Mesothelial cell of epicardium (in vitro differentiated cells): ENCODE data around the gene ZNF474. TPM values are rescaled to one million over a fixed set of nuclear protein-coding genes. Genes with fewer than 3 reads are reported as not detected.
A peak's percentile ranks its signal among the peaks of the same experiment; 100 is the strongest.

ENCODE experiments used
- DNase-seq, 2 experiments: peaks; one replicate each; pipeline ENCODE4 v3.0.0; 2021; ENCODE audit warnings: low spot score in 2 of 2; ENCODE audit not compliant: unreplicated experiment in 2 of 2
- H3K27ac Mint-ChIP-seq: 2 replicates; pipeline ENCODE4 v1.8.0; 2021; ENCODE audit warnings: mixed read lengths
- H3K27me3 Mint-ChIP-seq: 2 replicates; pipeline ENCODE4 v1.8.0; 2021; ENCODE audit warnings: low read depth, mixed read lengths
- H3K36me3 Mint-ChIP-seq: 2 replicates; pipeline ENCODE4 v1.8.0; 2021; ENCODE audit warnings: mixed read lengths
- H3K4me1 Mint-ChIP-seq: 2 replicates; pipeline ENCODE4 v1.8.0; 2021; ENCODE audit warnings: mixed read lengths
- H3K4me3 Mint-ChIP-seq: 2 replicates; pipeline ENCODE4 v1.8.0; 2021; ENCODE audit warnings: mild to moderate bottlenecking, moderate library complexity, mixed read lengths
- H3K9me3 Mint-ChIP-seq: 2 replicates; pipeline ENCODE4 v1.8.0; 2021; ENCODE audit warnings: mixed read lengths
- total RNA-seq: library from RNA; stranded (reverse); gene quantifications from 3 replicates; pipeline ENCODE4 v1.2.1, GENCODE V29; 2021
- TF ChIP-seq, protein P1 (sequence below): fragments of 200-600 bp; sonication (generic); IDR thresholded peaks from one replicate; pipeline ENCODE4 v1.5.0; 2021; ENCODE audit warnings: antibody characterized with exemption; ENCODE audit not compliant: unreplicated experiment

Gene ZNF474
- total RNA-seq, 1 donor from 2014 or later, result 0.98 TPM

DNA sequence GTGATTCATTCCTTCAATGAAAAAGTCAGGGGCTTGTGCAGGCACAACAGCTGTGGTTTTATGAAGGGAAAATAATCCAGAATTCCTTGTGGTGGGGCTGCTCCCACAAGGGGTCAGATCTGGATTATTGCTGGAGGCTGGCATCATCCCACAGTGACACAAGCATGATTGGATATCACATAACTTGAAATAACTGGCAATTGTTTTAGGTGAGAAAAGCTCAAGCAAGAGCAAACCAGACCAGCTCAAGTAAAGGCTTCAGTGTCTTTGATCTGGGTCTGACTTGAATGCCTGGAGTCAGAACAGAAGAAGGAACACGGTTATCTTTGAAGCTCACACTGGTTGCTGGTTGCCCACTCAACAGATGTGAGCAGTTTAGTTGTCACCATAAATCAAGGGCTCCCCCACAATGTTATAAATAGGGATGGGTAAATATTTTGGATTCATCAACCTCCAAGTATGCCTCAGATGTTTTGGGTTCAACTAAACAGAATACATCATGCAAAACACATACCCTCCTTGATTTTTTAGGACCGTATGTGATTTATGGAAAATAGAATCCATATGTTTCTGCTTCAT lies 3.1 kb upstream of the ZNF474 start:
- H3K27me3 Mint-ChIP-seq, result peaks cover 1% of the 10 kb centered on the region
- no peak overlapping the region for H3K4me3 Mint-ChIP-seq
- no peaks in the 10 kb centered on the region for H3K36me3 Mint-ChIP-seq
- TF ChIP-seq, protein P1, sequence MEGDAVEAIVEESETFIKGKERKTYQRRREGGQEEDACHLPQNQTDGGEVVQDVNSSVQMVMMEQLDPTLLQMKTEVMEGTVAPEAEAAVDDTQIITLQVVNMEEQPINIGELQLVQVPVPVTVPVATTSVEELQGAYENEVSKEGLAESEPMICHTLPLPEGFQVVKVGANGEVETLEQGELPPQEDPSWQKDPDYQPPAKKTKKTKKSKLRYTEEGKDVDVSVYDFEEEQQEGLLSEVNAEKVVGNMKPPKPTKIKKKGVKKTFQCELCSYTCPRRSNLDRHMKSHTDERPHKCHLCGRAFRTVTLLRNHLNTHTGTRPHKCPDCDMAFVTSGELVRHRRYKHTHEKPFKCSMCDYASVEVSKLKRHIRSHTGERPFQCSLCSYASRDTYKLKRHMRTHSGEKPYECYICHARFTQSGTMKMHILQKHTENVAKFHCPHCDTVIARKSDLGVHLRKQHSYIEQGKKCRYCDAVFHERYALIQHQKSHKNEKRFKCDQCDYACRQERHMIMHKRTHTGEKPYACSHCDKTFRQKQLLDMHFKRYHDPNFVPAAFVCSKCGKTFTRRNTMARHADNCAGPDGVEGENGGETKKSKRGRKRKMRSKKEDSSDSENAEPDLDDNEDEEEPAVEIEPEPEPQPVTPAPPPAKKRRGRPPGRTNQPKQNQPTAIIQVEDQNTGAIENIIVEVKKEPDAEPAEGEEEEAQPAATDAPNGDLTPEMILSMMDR, result no peak
- peak overlapping the region; percentile 91 for H3K27ac Mint-ChIP-seq
- H3K4me1 Mint-ChIP-seq, result peaks cover 51% of the 10 kb centered on the region
- H3K9me3 Mint-ChIP-seq, result no peaks in the 10 kb centered on the region
- no peak for DNase-seq

DNA sequence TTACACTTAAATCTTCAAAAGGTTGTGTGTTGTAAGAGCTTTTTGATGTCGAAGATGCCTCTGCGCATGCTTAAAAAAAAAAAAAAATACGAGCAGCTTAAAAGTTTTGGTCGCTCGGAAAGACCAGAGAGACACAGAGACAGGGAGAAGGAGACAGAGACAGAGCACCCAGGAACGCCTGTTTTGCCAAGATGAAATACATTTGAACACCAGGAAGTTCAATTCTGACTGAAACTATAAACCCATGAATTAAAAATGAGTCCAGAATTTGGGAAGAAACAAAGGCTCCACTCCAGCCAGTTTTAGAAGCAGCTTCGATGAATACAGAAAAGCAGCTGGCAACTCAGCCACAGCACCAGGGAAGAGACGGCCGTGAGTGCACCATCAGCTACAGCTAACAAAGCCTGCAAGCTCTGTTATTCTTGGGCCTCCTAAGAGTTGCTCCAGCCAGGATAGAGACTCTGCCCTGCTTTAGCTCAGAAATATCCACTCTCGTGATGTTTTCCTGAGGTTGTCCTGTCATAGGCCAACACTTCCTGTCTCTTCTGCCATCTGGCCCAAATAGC lies 2.5 kb upstream of the ZNF474 start:
- no peak for DNase-seq
- TF ChIP-seq, protein P1, result no peak
- Mint-ChIP-seq H3K4me3 (peak overlapping the region; percentile 4), H3K36me3 (no peaks in the 10 kb centered on the region), H3K27me3 (no peaks in the 10 kb centered on the region), H3K9me3 (no peaks in the 10 kb centered on the region), H3K4me1 (peaks cover 51% of the 10 kb centered on the region), H3K27ac (peak overlapping the region; percentile 91)

DNA sequence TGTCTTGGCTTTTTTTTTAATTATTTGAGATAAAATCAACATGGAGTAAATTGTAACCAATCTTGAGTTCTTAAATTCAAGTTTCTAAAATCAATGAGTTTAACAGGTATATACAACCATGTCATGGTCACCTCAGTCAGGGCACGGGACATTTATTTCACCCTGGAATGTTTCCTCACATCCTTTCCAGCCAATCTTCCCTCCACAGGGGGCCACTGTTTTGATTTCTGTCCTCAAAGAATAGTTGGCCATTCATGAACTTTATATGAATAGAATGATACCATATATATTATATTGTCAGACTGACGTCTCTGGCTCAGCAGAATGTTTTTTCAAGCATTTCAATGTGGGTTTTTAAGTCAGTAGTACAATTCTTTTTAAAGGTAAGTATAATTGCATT lies 806 bp downstream of the ZNF474 start:
- no peak for DNase-seq
- H3K4me1 Mint-ChIP-seq, result peaks cover 29% of the 10 kb centered on the region
- TF ChIP-seq, protein P1, result no peak
- no peak overlapping the region for H3K4me3 Mint-ChIP-seq
- no peaks in the 10 kb centered on the region for H3K36me3 Mint-ChIP-seq
- no peak overlapping the region for H3K27ac Mint-ChIP-seq
- H3K9me3 Mint-ChIP-seq, result peaks cover 4% of the 10 kb centered on the region
- H3K27me3 Mint-ChIP-seq, result no peaks in the 10 kb centered on the region

DNA sequence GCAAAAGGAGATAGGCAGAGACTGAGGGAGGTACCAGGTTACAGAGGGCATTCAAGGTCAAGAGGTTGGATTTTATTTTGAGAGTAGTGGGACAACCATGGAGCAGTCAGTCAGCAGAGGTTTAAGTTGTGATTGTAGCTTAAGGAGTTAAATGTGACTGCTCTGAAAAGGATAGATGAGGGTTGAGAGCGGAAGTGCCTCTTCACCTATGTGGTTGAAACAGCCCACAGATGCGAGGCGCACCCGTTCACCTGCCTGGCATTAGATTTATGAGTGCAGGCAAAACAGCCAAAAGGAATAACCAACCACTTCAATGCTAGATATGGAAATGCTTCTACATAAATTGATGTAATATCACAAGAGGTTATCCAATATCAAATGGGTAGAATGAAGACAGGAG lies 8.4 kb downstream of the ZNF474 start:
- no peaks in the 10 kb centered on the region for H3K4me1 Mint-ChIP-seq

DNA sequence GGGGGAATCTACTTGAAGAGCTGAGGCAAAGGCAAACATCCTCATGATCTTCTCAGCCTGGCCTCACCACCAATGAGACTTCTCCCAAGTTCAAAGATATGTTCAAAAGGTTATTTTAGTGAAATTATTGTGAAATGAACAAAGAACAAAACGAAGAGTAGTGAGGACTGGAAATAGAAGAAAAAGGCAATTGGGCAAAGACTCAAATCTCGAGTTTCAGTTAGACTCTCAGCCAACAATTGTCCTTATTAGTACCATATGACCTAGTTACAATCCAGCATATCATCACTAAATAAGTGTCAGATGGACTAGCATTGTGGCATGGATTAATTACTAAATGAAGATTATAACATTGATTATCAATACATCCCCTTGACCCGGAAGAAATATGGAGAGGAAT lies 9.0 kb downstream of the ZNF474 start:
- Mint-ChIP-seq H3K36me3 (no peaks in the 10 kb centered on the region), H3K27me3 (no peaks in the 10 kb centered on the region), H3K4me1 (no peaks in the 10 kb centered on the region), H3K4me3 (no peak overlapping the region), H3K27ac (no peak overlapping the region), H3K9me3 (peaks cover 12% of the 10 kb centered on the region)
- TF ChIP-seq, protein P1, result no peak
- no peak for DNase-seq

More for the DNA sequence above, 8.4 kb downstream of the ZNF474 start:
- Mint-ChIP-seq H3K9me3 (peaks cover 12% of the 10 kb centered on the region), H3K27ac (no peak overlapping the region), H3K36me3 (no peaks in the 10 kb centered on the region), H3K27me3 (no peaks in the 10 kb centered on the region), H3K4me3 (no peak overlapping the region)
- TF ChIP-seq, protein P1, result no peak
- DNase-seq, result no peak

DNA sequence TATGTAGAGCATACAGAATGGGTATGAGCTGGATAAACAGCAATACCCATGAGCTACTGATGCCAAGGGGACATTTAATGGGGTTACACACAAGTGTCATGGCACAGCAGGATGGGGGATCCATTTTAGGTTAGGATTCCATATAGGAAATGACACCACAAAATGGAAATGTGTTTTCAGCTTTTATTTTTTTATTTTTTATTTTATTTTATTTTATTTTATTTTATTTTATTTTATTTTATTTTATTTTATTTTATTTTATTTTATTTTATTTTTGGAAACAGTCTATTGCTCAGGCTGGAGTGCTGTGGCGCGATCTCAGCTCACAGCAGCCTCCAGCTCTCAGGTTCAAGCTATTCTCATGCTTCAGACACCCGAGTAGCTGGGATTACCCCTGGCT lies 11.6 kb downstream of the ZNF474 start:
- peaks cover under 1% of the 10 kb centered on the region for H3K9me3 Mint-ChIP-seq
- TF ChIP-seq, protein P1, result no peak
- no peak for DNase-seq
- no peaks in the 10 kb centered on the region for H3K4me1 Mint-ChIP-seq
- H3K27me3 Mint-ChIP-seq, result no peaks in the 10 kb centered on the region
- H3K36me3 Mint-ChIP-seq, result no peaks in the 10 kb centered on the region
- no peak overlapping the region for H3K4me3 Mint-ChIP-seq
- H3K27ac Mint-ChIP-seq, result no peak overlapping the region
